ENCODE results near the gene LRRC46. TPM values are rescaled to one million over a fixed set of nuclear protein-coding genes. Genes with fewer than 3 reads are reported as not detected.
A peak's percentile ranks its signal among the peaks of the same experiment; 100 is the strongest.

The LRRC46 gene
- total RNA-seq, 2 donors from 2014 or later, result 0.20 to 0.21 TPM

DNA sequence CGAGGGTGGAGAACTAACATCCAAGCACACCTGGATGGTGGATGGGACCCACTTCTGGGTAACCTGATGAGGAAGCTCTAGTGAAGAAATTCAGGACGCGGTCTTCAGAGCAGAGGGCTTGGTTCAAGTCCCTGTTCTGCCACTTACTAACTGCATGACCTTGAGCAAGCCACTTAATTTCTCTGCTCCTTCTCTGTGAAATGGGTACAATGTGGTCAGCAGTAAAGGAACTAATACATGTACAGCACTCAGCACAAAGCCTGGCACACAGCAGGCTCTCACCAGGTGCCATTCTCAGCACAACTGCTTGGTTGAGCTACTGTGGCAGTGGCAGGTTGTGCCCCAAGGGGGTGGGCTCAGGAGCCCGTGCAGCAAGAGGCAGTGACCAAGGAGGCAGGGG lies 8.0 kb upstream of the LRRC46 start:
- TF ChIP-seq, protein P1, sequence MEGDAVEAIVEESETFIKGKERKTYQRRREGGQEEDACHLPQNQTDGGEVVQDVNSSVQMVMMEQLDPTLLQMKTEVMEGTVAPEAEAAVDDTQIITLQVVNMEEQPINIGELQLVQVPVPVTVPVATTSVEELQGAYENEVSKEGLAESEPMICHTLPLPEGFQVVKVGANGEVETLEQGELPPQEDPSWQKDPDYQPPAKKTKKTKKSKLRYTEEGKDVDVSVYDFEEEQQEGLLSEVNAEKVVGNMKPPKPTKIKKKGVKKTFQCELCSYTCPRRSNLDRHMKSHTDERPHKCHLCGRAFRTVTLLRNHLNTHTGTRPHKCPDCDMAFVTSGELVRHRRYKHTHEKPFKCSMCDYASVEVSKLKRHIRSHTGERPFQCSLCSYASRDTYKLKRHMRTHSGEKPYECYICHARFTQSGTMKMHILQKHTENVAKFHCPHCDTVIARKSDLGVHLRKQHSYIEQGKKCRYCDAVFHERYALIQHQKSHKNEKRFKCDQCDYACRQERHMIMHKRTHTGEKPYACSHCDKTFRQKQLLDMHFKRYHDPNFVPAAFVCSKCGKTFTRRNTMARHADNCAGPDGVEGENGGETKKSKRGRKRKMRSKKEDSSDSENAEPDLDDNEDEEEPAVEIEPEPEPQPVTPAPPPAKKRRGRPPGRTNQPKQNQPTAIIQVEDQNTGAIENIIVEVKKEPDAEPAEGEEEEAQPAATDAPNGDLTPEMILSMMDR (IDR thresholded peaks at IDR 0.05), result no peak
- H3K4me1 ChIP-seq, result no peaks in the 10 kb centered on the region
- H3K9ac ChIP-seq (ENCODE audit: low read depth in 2 of 2, low read length in 2 of 2), result no peak overlapping the region
- no peaks in the 10 kb centered on the region for H3K9me3 ChIP-seq
- intact Hi-C loops (cut with DNase I), result no loop called here
- no peaks in the 10 kb centered on the region for H3K27me3 ChIP-seq
- no peak for DNase-seq
- no peak overlapping the region for H3K4me3 ChIP-seq
- peaks cover 13% of the 10 kb centered on the region for H3K36me3 ChIP-seq
- H3K27ac ChIP-seq, result no peak overlapping the region

DNA sequence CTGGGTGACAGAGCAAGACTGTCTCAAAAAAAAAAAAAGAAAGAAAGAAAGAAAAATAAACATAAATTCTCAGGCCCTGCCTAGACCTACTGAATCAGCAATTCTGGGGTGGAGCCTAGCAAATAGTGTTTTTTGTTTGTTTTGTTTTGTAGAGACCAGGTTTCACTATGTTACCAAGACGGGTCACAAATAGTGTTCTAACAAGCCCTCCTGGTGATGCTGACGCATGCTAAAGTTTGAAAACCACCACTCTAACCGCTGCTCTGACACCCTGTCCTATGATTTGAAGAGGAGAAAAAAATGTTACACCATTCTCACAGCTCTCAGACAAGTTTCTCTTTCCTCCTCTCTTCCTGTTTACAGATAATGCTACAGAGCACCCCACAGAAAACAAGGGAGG lies 1.6 kb upstream of the LRRC46 start:
- no peak for DNase-seq
- no peak overlapping the region for H3K27ac ChIP-seq

DNA sequence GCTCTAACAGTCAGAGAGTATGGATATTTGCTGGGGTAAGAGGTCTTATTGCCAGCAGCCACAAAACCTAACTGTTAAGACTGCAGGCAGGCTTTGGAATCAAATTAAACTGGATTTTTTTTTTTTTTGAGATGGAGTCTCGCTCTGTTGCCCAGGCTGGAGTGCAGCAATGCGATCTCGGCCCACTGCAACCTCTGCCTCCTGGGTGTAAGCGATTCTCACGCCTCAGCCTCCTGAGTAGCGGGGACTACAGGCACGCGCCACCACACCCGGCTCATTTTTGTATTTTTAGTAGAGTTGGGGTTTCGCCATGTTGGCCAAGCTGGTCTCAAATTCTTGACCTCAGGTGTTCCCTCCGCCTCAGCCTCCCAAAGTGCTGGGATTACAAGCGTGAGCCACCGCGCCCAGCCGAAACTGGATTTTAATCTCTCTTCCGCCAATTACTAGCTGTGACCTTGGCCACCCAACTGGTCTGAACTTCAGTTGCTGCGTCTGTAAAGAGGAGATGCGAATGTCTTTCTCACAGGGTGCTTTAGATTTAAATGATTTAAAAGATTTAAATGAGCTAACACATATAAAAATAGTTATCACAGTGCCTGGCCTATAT lies 971 bp upstream of the LRRC46 start:
- peak overlapping the region; percentile 72 for H3K27ac ChIP-seq
- H3K36me3 ChIP-seq, result peaks cover 5% of the 10 kb centered on the region
- intact Hi-C loops (cut with DNase I), result no loop called here
- H3K27me3 ChIP-seq, result no peaks in the 10 kb centered on the region
- no peaks in the 10 kb centered on the region for H3K9me3 ChIP-seq
- H3K4me3 ChIP-seq, result peak overlapping the region; percentile 78
- H3K9ac ChIP-seq (ENCODE audit: low read depth in 2 of 2, low read length in 2 of 2), result peak overlapping the region; percentile 74 to 91
- H3K4me1 ChIP-seq, result peaks cover 9% of the 10 kb centered on the region
- TF ChIP-seq, protein P1 (IDR thresholded peaks at IDR 0.05), result no peak
- peak; percentile 48 for DNase-seq

More for the DNA sequence above, 1.6 kb upstream of the LRRC46 start:
- intact Hi-C loops (cut with DNase I), result no loop called here
- peaks cover 9% of the 10 kb centered on the region for H3K4me1 ChIP-seq
- no peaks in the 10 kb centered on the region for H3K27me3 ChIP-seq
- no peak overlapping the region for H3K4me3 ChIP-seq
- no peaks in the 10 kb centered on the region for H3K9me3 ChIP-seq
- H3K36me3 ChIP-seq, result peaks cover 5% of the 10 kb centered on the region
- peak overlapping the region in 1 of 2 donors; percentile 74 for H3K9ac ChIP-seq (ENCODE audit: low read depth in 2 of 2, low read length in 2 of 2)
- TF ChIP-seq, protein P1 (IDR thresholded peaks at IDR 0.05), result no peak

DNA sequence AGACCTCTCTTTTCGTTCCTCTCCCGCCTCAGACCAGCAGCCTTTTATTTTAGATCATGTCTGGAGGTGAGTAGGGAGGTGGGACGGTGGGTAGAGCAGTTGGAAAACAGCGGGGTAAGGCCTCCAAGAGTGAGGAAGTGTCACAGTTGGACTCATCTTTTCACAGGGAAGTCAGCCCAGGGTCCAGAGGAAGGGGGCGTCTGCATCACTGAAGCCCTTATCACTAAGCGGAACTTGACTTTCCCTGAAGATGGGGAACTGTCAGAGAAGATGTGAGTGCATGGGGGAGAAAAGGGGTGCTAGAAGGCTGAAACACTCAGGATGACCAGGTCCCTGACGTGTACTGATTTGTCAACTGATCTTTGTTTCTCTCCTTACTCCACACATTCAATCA lies 461 bp downstream of the LRRC46 start:
- Histone ChIP-seq H3K9ac (ENCODE audit: low read depth in 2 of 2, low read length in 2 of 2) (peak overlapping the region; percentile 53 to 66), H3K36me3 (no peaks in the 10 kb centered on the region), H3K4me3 (peak overlapping the region; percentile 78), H3K27me3 (no peaks in the 10 kb centered on the region), H3K4me1 (peaks cover 9% of the 10 kb centered on the region), H3K9me3 (no peaks in the 10 kb centered on the region), H3K27ac (peak overlapping the region; percentile 72)
- intact Hi-C loops (cut with DNase I), result no loop called here
- no peak for DNase-seq
- TF ChIP-seq, protein P1 (IDR thresholded peaks at IDR 0.05), result no peak

DNA sequence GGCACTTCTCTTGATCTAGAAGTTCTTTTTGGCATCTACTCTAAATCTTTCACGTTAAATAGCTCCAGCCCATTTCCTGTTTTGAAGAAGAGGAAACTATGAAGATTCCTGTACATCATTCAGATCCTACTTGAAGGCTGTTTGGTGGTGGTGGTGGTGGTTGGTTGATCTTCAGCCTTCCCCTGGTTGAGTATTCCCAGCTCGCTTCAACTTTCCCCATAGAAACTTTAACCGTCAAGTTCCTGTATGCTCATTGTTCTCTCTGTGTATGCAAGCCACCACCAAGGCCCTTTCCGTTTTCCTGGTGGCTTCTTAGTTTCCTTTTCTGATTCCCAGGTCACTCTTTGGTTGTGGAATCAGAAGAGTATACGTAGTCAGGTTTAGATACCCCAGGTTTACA lies 3.3 kb downstream of the LRRC46 start:
- H3K9me3 ChIP-seq, result no peaks in the 10 kb centered on the region
- peaks cover 9% of the 10 kb centered on the region for H3K4me1 ChIP-seq
- H3K27ac ChIP-seq, result no peak overlapping the region
- TF ChIP-seq, protein P1 (IDR thresholded peaks at IDR 0.05), result no peak
- no peak for DNase-seq
- intact Hi-C loops (cut with DNase I), result no loop called here
- no peak overlapping the region for H3K4me3 ChIP-seq
- no peaks in the 10 kb centered on the region for H3K36me3 ChIP-seq
- no peak overlapping the region for H3K9ac ChIP-seq (ENCODE audit: low read depth in 2 of 2, low read length in 2 of 2)
- no peaks in the 10 kb centered on the region for H3K27me3 ChIP-seq

Measured in colonic mucosa (tissue), 4 donors.